GM12878 (cell line): ENCODE measurements around the gene MDGA2. TPM values are rescaled to one million over a fixed set of nuclear protein-coding genes. Genes with fewer than 3 reads are reported as not detected.

ENCODE experiments used
- ATAC-seq: fragments of 200-7000 bp; cut with Tn5 transposase; 3 replicates; pipeline ENCODE4 v1.9.1; 2020; ENCODE audit warnings: mild to moderate bottlenecking, moderate library complexity
- BruUV-seq: library from RNA; stranded (reverse); fragments of 400-500 nt; replicated peaks from 2 replicates; lab custom pipeline; 2021; lab: Mats Ljungman, UMichigan
- CTCF ChIA-PET: fragments of 300-600 bp; sonication (Branson Sonifier 250); formaldehyde crosslinking; extraction: SDS; loops from one replicate; lab custom pipeline; 2021; ENCODE audit warnings: inconsistent platforms; lab: Yijun Ruan, JAX
- POLR2A ChIA-PET: fragments of 350-600 bp; formaldehyde crosslinking; extraction: SDS; loops from one replicate; lab custom pipeline; 2021; ENCODE audit warnings: inconsistent platforms; lab: Charles Lee
- RAD21 ChIA-PET: fragments of 300-600 bp; sonication (Branson Sonifier 250); formaldehyde crosslinking; loops from one replicate; lab custom pipeline; 2023; ENCODE audit warnings: antibody characterized with exemption; ENCODE audit not compliant: unreplicated experiment; lab: Charles Lee
- SMC1A ChIA-PET: fragments of 300-600 bp; sonication (Branson Sonifier 250); formaldehyde crosslinking; loops from one replicate; lab custom pipeline; 2023; ENCODE audit not compliant: unreplicated experiment, uncharacterized antibody; lab: Charles Lee
- DNase-seq: peaks from one replicate; pipeline ENCODE4 v3.0.0-alpha.2; 2011; ENCODE audit warnings: low read depth, low spot score
- FAIRE-seq: peaks from 3 replicates; lab custom pipeline; 2011; peaks lifted over from hg19 to GRCh38; lab: Jason Lieb, UNC
- H2AFZ ChIP-seq: 2 replicates; pipeline ENCODE4 v1.6.0; 2011; ENCODE audit warnings: low read depth, low read length, control low read depth; ENCODE audit not compliant: control insufficient read depth
- H3K27ac ChIP-seq: 2 replicates; pipeline ENCODE4 v1.5.1; 2011; ENCODE audit warnings: control low read depth; ENCODE audit not compliant: control insufficient read depth, insufficient read depth
- H3K27me3 ChIP-seq, 2 experiments: replicated peaks in 1 of 2; 2 replicates each; pipeline versions ENCODE4 v1.6.0 to v1.6.1; 2011; ENCODE audit warnings: low read length in 1 of 2; ENCODE audit not compliant: control insufficient read depth in 2 of 2, insufficient read depth in 2 of 2
- H3K36me3 ChIP-seq, 2 experiments: 2 replicates each; pipeline ENCODE4 v1.5.1; 2011; ENCODE audit warnings: low read length in 1 of 2; ENCODE audit not compliant: control insufficient read depth in 2 of 2, insufficient read depth in 2 of 2
- H3K4me1 ChIP-seq: 2 replicates; pipeline ENCODE4 v1.6.1; 2011; ENCODE audit warnings: mild to moderate bottlenecking, low read length, moderate library complexity, mixed read lengths; ENCODE audit not compliant: control insufficient read depth, insufficient read depth
- H3K4me2 ChIP-seq: 2 replicates; pipeline ENCODE4 v1.6.0; 2011; ENCODE audit warnings: control low read depth; ENCODE audit not compliant: control insufficient read depth, insufficient read depth
- H3K4me3 ChIP-seq: fragments of 200-600 bp; sonication (generic); 2 replicates; pipeline ENCODE4 v1.5.1; 2016
- H3K79me2 ChIP-seq: 2 replicates; pipeline ENCODE4 v1.6.0; 2011; ENCODE audit warnings: low read length; ENCODE audit not compliant: control insufficient read depth, insufficient read depth
- H3K9ac ChIP-seq: 2 replicates; pipeline ENCODE4 v1.8.0; 2011; ENCODE audit warnings: low read length, control low read depth, mixed read lengths; ENCODE audit not compliant: control insufficient read depth, insufficient read depth
- H3K9me3 ChIP-seq: replicated peaks from 3 replicates; pipeline ENCODE4 v1.5.1; 2011; ENCODE audit warnings: mild to moderate bottlenecking, low read length; ENCODE audit not compliant: control insufficient read depth, insufficient read depth
- H4K20me1 ChIP-seq: 2 replicates; pipeline ENCODE4 v1.6.0; 2011; ENCODE audit not compliant: control insufficient read depth, insufficient read depth
- BCL3 ChIP-seq: IDR thresholded peaks from 2 replicates; pipeline ENCODE4 v1.6.1; 2011; ENCODE audit warnings: borderline replicate concordance, low read depth, mild to moderate bottlenecking, moderate library complexity, low read length; ENCODE audit not compliant: insufficient read depth, poor library complexity, severe bottlenecking
- CUX1 ChIP-seq: IDR thresholded peaks from 2 replicates; pipeline ENCODE4 v1.6.1; 2012; ENCODE audit warnings: improper control_type of control experiment, low read depth, low read length; ENCODE audit not compliant: insufficient replicate concordance
- ESRRA ChIP-seq: IDR thresholded peaks from 2 replicates; pipeline ENCODE4 v1.6.1; 2012; ENCODE audit warnings: mild to moderate bottlenecking, low read length, improper control_type of control experiment
- GABPA ChIP-seq: IDR thresholded peaks from 2 replicates; pipeline ENCODE4 v1.6.1; 2014; ENCODE audit warnings: antibody characterized with exemption, low read depth, mild to moderate bottlenecking, inconsistent platforms
- JUND ChIP-seq: IDR thresholded peaks from 2 replicates; pipeline ENCODE4 v1.6.1; 2012; ENCODE audit warnings: low read depth, mild to moderate bottlenecking, low read length, improper control_type of control experiment, moderate library complexity
- KDM1A ChIP-seq: fragments of 200-600 bp; sonication (generic); IDR thresholded peaks from 2 replicates; pipeline ENCODE4 v1.6.1; 2016; ENCODE audit warnings: borderline replicate concordance
- MEF2B ChIP-seq: fragments of 450-650 bp; IDR thresholded peaks from 2 replicates; pipeline ENCODE4 v1.6.1; 2018; ENCODE audit warnings: mild to moderate bottlenecking, moderate library complexity; ENCODE audit not compliant: partially characterized antibody, poor library complexity, severe bottlenecking
- NBN ChIP-seq: fragments of 450-650 bp; IDR thresholded peaks from 2 replicates; pipeline ENCODE4 v1.6.1; 2016
- NR2F1 ChIP-seq: fragments of 450-650 bp; conservative IDR thresholded peaks from 2 replicates; pipeline ENCODE4 v1.6.1; 2017; ENCODE audit warnings: mild to moderate bottlenecking
- NRF1 ChIP-seq: conservative IDR thresholded peaks from 2 replicates; pipeline ENCODE4 v1.6.1; 2011; ENCODE audit warnings: mild to moderate bottlenecking, low read depth, low read length, improper control_type of control experiment
- RELB ChIP-seq: fragments of 450-650 bp; IDR thresholded peaks from 2 replicates; pipeline ENCODE4 v1.6.1; 2017; ENCODE audit warnings: low read depth, mild to moderate bottlenecking, moderate library complexity
- SP1 ChIP-seq: IDR thresholded peaks from one replicate; pipeline ENCODE4 v1.6.1; 2011; ENCODE audit warnings: low read depth, low read length
- SREBF2 ChIP-seq: IDR thresholded peaks from 2 replicates; pipeline ENCODE4 v1.6.1; 2012; ENCODE audit warnings: mild to moderate bottlenecking, low read length
- SUPT20H ChIP-seq: IDR thresholded peaks from 2 replicates; pipeline ENCODE4 v1.6.1; 2011; ENCODE audit warnings: low read depth, mild to moderate bottlenecking, low read length, moderate library complexity, borderline replicate concordance; ENCODE audit not compliant: control insufficient read depth
- TCF12 ChIP-seq: IDR thresholded peaks from 2 replicates; pipeline ENCODE4 v1.6.1; 2011; ENCODE audit warnings: low read depth, mild to moderate bottlenecking, low read length
- ZNF217 ChIP-seq: fragments of 450-650 bp; IDR thresholded peaks from 2 replicates; pipeline ENCODE4 v1.6.1; 2017; ENCODE audit warnings: antibody characterized with exemption, mild to moderate bottlenecking
- WGBS: methylation state at CpG from one replicate; pipeline ENCODE4 v1.1.6; 2016; ENCODE audit warnings: low lambda C conversion rate; ENCODE audit not compliant: insufficient replicate concordance, insufficient coverage; ENCODE audit errors: missing lambda C conversion rate; 5-methylcytosine and 5-hydroxymethylcytosine counted together
- in situ Hi-C: fragments of 300-500 bp; cut with MboI; formaldehyde crosslinking; loops from 9 replicates; pipeline ENCODE4 v1.14.3; 2018; ENCODE audit warnings: mixed read lengths
- intact Hi-C: fragments of 100-400 bp; cut with micrococcal nuclease; formaldehyde crosslinking; loops from one replicate; pipeline ENCODE4 v1.14.2; 2022; ENCODE audit not compliant: unreplicated experiment
- polyA plus RNA-seq, 11 experiments: library from polyadenylated mRNA; depleted of rRNA in 4 of 11; unstranded in 6 of 11; stranded (reverse) in 5 of 11; fragments of >200 nt; fragmentation: Nextera tagmentation in 4 of 11; fragmentation: Illumina TruSeq in 1 of 11; extraction: Ambion mirVana in 4 of 11; extraction: Trizol in 1 of 11; gene quantifications; 1 replicate in 1 of 11; 2 replicates in 10 of 11; pipeline versions ENCODE4 v1.2.1 to v1.2.3, GENCODE V29; 2011 to 2016; ENCODE audit warnings: inconsistent platforms in 2 of 11, missing spikeins in 2 of 11, low read depth in 1 of 11
- total RNA-seq, 4 experiments: library from RNA; depleted of rRNA in 3 of 4; stranded (reverse); fragments of >200 nt in 3 of 4; fragmentation: Illumina TruSeq in 1 of 4; extraction: Trizol in 1 of 4; gene quantifications; 2 replicates each; pipeline versions ENCODE4 v1.2.1 to v1.2.3, GENCODE V29; 2013 to 2021

MDGA2 gene
- total and polyA plus RNA-seq, 10 of the 15 experiments (the other 5 are each of a cell fraction or from before 2014, with no cell fraction given): not detected

- FAIRE-seq (no peak), DNase-seq (no peak), ATAC-seq (no peak)
- Histone ChIP-seq H3K79me2 (no peaks in the 10 kb centered on the region), H3K4me1 (no peaks in the 10 kb centered on the region), H2AFZ (no peak overlapping the region), H3K27ac (no peak overlapping the region), H3K9me3 (no peaks in the 10 kb centered on the region), H3K36me3 (no peaks in the 10 kb centered on the region), H4K20me1 (no peaks in the 10 kb centered on the region), H3K9ac (no peak overlapping the region), H3K27me3 (no peaks in the 10 kb centered on the region), H3K4me3 (no peak overlapping the region), H3K4me2 (no peak overlapping the region)
- in situ Hi-C loops (no loop called here), intact Hi-C loops (no loop called here)
- RAD21 ChIA-PET: no interaction called here
- 0% methylated on average over 1 of the region's 1 CpG for WGBS
- no TSS peak for BruUV-seq
- SMC1A ChIA-PET: no interaction called here
- POLR2A ChIA-PET: no interaction called here
- CTCF ChIA-PET: no interaction called here
- TF ChIP-seq SP1: no peak
- TF ChIP-seq NRF1: no peak
- no peak for TF ChIP-seq ESRRA
- no peak for TF ChIP-seq SUPT20H
- TF ChIP-seq RELB: no peak
- TF ChIP-seq NR2F1: no peak
- TF ChIP-seq KDM1A: no peak
- TF ChIP-seq SREBF2: no peak
- TF ChIP-seq MEF2B: no peak
- TF ChIP-seq TCF12: no peak
- TF ChIP-seq ZNF217: no peak
- TF ChIP-seq NBN: no peak
- no peak for TF ChIP-seq BCL3
- no peak for TF ChIP-seq CUX1
- no peak for TF ChIP-seq GABPA
- no peak for TF ChIP-seq JUND
These were observed 17.4 kb downstream of the MDGA2 start for GRCh38 chr14:47658041-47658440.
